Left lobe of liver (tissue), 2 donors: ENCODE measurements around the gene GAN. TPM values are rescaled to one million over a fixed set of nuclear protein-coding genes. Genes with fewer than 3 reads are reported as not detected.
"Not testable (repeated sequence)": the region's sequence is repeated elsewhere in the genome, so short reads cannot be mapped to it uniquely, and the experiment has no call there.

Experiments
- ATAC-seq: fragments of 200-7000 bp; cut with Tn5 transposase; one replicate; pipeline ENCODE4 v1.9.1; 2020; ENCODE audit warnings: mild to moderate bottlenecking, moderate library complexity
- DNase-seq: peaks from one replicate; pipeline ENCODE4 v3.0.0-alpha.2; 2020; ENCODE audit warnings: low spot score
- total RNA-seq: library from RNA; stranded (reverse); gene quantifications from one replicate; pipeline ENCODE4 v1.2.1, GENCODE V29; 2021
- donor health status: DM: no; HTN: no; CAD: no; lungs with moderate emphysema.
- donor health status: DM: no; HTN: yes; CAD: no.

GAN gene
- total RNA-seq, 1 donor from 2014 or later: 2.9 TPM

GRCh38 chr16:81421536-81421935 lies 106.8 kb downstream of the GAN start:
- ATAC-seq (no peak), DNase-seq (no peak)

- not testable (repeated sequence) for DNase-seq, ATAC-seq
Measured at GRCh38 chr16:81422153-81422552, 107.4 kb downstream of the GAN start.

- DNase-seq: no peak
- ATAC-seq: no peak
Measured at GRCh38 chr16:81424771-81425170, 110.0 kb downstream of the GAN start.

- ATAC-seq: no peak
- DNase-seq: no peak
Measured at GRCh38 chr16:81427219-81427618, 112.5 kb downstream of the GAN start.

DNA sequence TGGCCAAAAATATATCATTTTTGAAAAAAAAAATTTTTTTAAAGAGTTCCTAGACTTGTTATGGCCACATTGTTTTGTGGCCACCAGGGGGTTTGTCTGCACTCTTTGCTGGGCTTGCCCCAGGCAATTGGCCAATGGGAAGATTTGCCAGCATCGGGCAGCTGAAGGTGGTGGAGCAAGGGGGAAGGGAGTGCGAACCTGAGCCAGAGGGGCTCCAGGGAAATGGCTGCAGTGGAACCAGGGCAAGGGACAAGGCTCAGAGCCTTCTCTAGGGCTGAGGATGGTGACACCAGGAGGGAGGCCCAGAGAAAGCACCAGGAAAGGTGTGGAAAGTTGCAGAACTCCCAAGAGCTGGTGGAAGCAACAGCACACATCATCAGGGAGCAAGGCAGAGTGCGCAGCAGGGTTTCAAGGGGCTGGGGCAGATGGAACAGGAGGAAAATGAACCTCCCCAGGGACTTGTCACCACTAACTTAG lies 114.3 kb downstream of the GAN start:
- DNase-seq (peak; percentile 75), ATAC-seq (peak; percentile 90)

GRCh38 chr16:81431554-81432353 lies 117.0 kb downstream of the GAN start:
- DNase-seq: no peak
- peak; percentile 86 for ATAC-seq

- no peak for DNase-seq
- ATAC-seq: no peak
Measured at GRCh38 chr16:81432937-81433557, 118.3 kb downstream of the GAN start.

GRCh38 chr16:81435103-81435502 lies 120.3 kb downstream of the GAN start:
- no peak for ATAC-seq

GRCh38 chr16:81435567-81435966 lies 120.8 kb downstream of the GAN start:
- ATAC-seq: no peak

More at GRCh38 chr16:81435103-81435502, 120.3 kb downstream of the GAN start:
- DNase-seq: no peak

GRCh38 chr16:81436386-81436785 lies 121.6 kb downstream of the GAN start:
- ATAC-seq: no peak

More at GRCh38 chr16:81435567-81435966, 120.8 kb downstream of the GAN start:
- DNase-seq: no peak

DNA sequence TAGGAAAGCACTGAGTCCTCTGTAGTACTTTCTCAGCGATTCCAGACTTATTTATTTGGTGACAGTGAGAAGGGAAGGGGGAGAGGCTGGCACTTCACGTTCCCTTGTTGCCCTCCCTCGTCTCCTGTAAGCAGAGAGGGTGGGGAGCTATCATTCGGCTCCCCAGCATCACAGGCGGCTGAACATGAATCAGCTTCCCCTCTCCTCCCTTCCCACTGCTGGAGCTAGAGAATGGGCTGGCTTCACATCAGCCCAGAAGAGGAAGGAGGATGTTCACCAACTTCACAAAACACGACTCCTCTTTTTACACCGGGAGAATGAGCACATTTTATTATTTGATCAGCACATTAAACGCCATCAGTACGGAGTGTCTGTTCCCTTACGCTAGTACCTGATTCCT lies 123.1 kb downstream of the GAN start:
- ATAC-seq (peak; percentile 12), DNase-seq (no peak)

More at GRCh38 chr16:81436386-81436785, 121.6 kb downstream of the GAN start:
- DNase-seq: no peak

Other genes with a start within 250 kb of the GAN start
- 2.0 TPM for gene C16orf46, start 237.7 kb upstream of the GAN start, total RNA-seq
- gene GCSH, start 218.6 kb upstream of the GAN start, total RNA-seq: 74.0 TPM
- gene BCO1, start 76.3 kb upstream of the GAN start, total RNA-seq: 0.25 TPM
- 15.4 TPM for gene CMIP, start 129.8 kb downstream of the GAN start, total RNA-seq